Esophagus squamous epithelium (tissue), 5 donors: ENCODE results near the gene GUCA2A. TPM values are rescaled to one million over a fixed set of nuclear protein-coding genes. Genes with fewer than 3 reads are reported as not detected.

Source experiments
- DNase-seq: peaks from one replicate; lab custom pipeline; 2025; lab: John Stamatoyannopoulos, UW
- H3K27ac ChIP-seq, 4 donors: fragments of 200-600 bp; sonication (generic); one replicate each; pipeline ENCODE4 v1.5.1; 2016 to 2019; ENCODE audit warnings: mild to moderate bottlenecking in 1 of 4
- H3K27me3 ChIP-seq, 4 donors: fragments of 200-600 bp; sonication (generic); 1 replicate in 3 of 4; 2 replicates in 1 of 4; pipeline versions ENCODE4 v1.5.1 to v1.6.0; 2017 to 2021; ENCODE audit warnings: antibody characterized with exemption in 1 of 4
- H3K36me3 ChIP-seq, 3 donors: fragments of 200-600 bp; sonication (generic); one replicate each; pipeline ENCODE4 v1.5.1; 2016 to 2019
- H3K4me1 ChIP-seq, 3 donors: fragments of 200-600 bp; sonication (generic); one replicate each; pipeline ENCODE4 v1.5.1; 2017 to 2019
- H3K4me3 ChIP-seq, 4 donors: fragments of 200-600 bp; sonication (generic); 1 replicate in 3 of 4; 2 replicates in 1 of 4; pipeline ENCODE4 v1.5.1; 2016 to 2019; ENCODE audit warnings: mild to moderate bottlenecking in 2 of 4, moderate library complexity in 1 of 4
- H3K9me3 ChIP-seq, 3 donors: fragments of 200-600 bp; sonication (generic); one replicate each; pipeline ENCODE4 v1.5.1; 2016 to 2019
- CTCF ChIP-seq, 6 experiments: fragments of 450-650 bp in 4 of 6; fragments of 200-600 bp in 2 of 6; sonication (generic) in 2 of 6; IDR thresholded peaks; one replicate each; pipeline ENCODE4 v1.5.1; 2016 to 2019; ENCODE audit warnings: antibody characterized with exemption in 6 of 6, mild to moderate bottlenecking in 4 of 6, moderate library complexity in 4 of 6
- POLR2A ChIP-seq, 4 donors: fragments of 450-650 bp; IDR thresholded peaks; one replicate each; pipeline ENCODE4 v1.6.1; 2017; ENCODE audit warnings: antibody characterized with exemption in 4 of 4, mild to moderate bottlenecking in 4 of 4, moderate library complexity in 3 of 4
- WGBS, 2 donors: methylation state at CpG; one replicate each; pipeline ENCODE4 v1.1.5; 2018; 5-methylcytosine and 5-hydroxymethylcytosine counted together
- intact Hi-C: fragments of 100-400 bp; cut with DNase I; formaldehyde crosslinking; loops from one replicate; pipeline ENCODE4 v1.15.0; 2022
- total RNA-seq, 4 donors: library from RNA; depleted of rRNA; stranded (reverse); fragments of >200 nt; gene quantifications; one replicate each; pipeline ENCODE4 v1.1.0, GENCODE V29; 2016
- donor health status: DM: yes; HTN: yes; CAD: no.

The GUCA2A gene
- total RNA-seq, 4 donors from 2014 or later, result not detected

DNA sequence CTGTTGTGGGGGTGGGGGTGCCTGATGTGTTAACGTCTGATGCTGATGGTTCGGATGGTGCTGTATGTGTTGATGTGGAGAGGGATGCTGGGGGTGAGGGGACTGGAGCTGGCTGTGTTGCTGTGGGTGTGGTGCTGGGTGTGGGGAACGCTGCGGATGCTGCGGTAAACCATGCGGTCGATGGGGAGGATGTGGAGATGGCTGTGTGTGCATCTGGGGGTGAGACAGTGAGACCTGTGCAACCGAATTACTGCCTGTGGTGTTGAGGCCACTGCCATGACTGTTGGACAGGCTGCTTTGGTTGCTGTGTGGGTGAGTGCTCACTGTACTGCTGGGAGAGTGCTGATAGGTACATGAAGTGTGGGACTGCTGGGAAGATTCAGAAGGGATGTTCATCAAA is 26.8 kb upstream of the GUCA2A start:
- no peak overlapping the region for H3K27ac ChIP-seq
- peaks cover 0 to 8% (median 4%) of the 10 kb centered on the region in 3 donors for H3K4me1 ChIP-seq
- peaks cover 0 to 84% (median 0%) of the 10 kb centered on the region in 3 donors for H3K36me3 ChIP-seq
- H3K27me3 ChIP-seq, result no peaks in the 10 kb centered on the region
- no peak for DNase-seq
- H3K4me3 ChIP-seq, result no peak overlapping the region
- TF ChIP-seq CTCF (IDR thresholded peaks at IDR 0.05) (no peak), POLR2A (IDR thresholded peaks at IDR 0.05) (no peak)
- H3K9me3 ChIP-seq, result no peaks in the 10 kb centered on the region
- WGBS, 2 donors, result 86 to 92% methylated on average over 8 of the region's 8 CpGs
- intact Hi-C loops, result no loop called here

GRCh38 chr1:42189931-42190853 is 25.6 kb upstream of the GUCA2A start:
- Histone ChIP-seq H3K36me3 (peaks cover 0 to 84% (median 0%) of the 10 kb centered on the region in 3 donors), H3K9me3 (no peaks in the 10 kb centered on the region), H3K4me1 (peaks cover 0 to 8% (median 4%) of the 10 kb centered on the region in 3 donors), H3K27me3 (no peaks in the 10 kb centered on the region), H3K4me3 (no peak overlapping the region), H3K27ac (no peak overlapping the region)
- WGBS, 2 donors, result 76 to 81% methylated on average over 6 of the region's 6 CpGs
- no peak for DNase-seq
- intact Hi-C loops, result no loop called here
- TF ChIP-seq POLR2A (IDR thresholded peaks at IDR 0.05), result no peak
- TF ChIP-seq CTCF (IDR thresholded peaks at IDR 0.05), result no peak

- no peak overlapping the region for H3K27ac ChIP-seq
- peaks cover 0 to 93% (median 0%) of the 10 kb centered on the region in 3 donors for H3K36me3 ChIP-seq
- H3K9me3 ChIP-seq, result no peaks in the 10 kb centered on the region
- DNase-seq, result no peak
- H3K4me3 ChIP-seq, result no peak overlapping the region
- intact Hi-C loops, result no loop called here
- no peaks in the 10 kb centered on the region for H3K4me1 ChIP-seq
- 74 to 76% methylated on average over 3 of the region's 3 CpGs for WGBS, 2 donors
- no peaks in the 10 kb centered on the region for H3K27me3 ChIP-seq
- TF ChIP-seq POLR2A (IDR thresholded peaks at IDR 0.05), result no peak
- TF ChIP-seq CTCF (IDR thresholded peaks at IDR 0.05), result no peak
Measured at GRCh38 chr1:42186152-42186551, 21.6 kb upstream of the GUCA2A start.

DNA sequence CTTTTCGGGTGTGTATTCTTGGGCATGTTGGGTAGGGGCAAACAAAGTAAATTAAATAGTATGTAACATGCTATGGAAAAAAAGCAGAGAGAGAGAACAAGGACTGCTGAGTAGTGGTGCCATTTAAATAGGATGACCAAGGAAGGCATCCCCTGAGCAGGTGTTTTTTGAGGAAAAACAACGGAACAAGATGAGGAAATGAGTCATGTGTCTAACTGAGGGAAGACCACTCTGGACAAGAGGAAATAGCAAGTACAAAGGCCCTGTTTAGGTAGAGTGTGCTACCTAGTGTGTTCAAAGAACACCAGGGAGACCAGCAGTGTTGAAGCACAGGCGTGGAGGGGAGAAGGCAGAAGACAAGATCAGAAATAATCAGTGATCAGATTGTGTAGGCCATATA is 20.1 kb upstream of the GUCA2A start:
- H3K27me3 ChIP-seq, result no peaks in the 10 kb centered on the region
- no peak overlapping the region for H3K4me3 ChIP-seq
- intact Hi-C loops, result no loop called here
- H3K36me3 ChIP-seq, result peaks cover 0 to 93% (median 0%) of the 10 kb centered on the region in 3 donors
- no peak for DNase-seq
- H3K9me3 ChIP-seq, result no peaks in the 10 kb centered on the region
- no peak overlapping the region for H3K27ac ChIP-seq
- 84 to 85% methylated on average over 3 of the region's 3 CpGs for WGBS, 2 donors
- TF ChIP-seq CTCF (IDR thresholded peaks at IDR 0.05) (no peak), POLR2A (IDR thresholded peaks at IDR 0.05) (no peak)
- H3K4me1 ChIP-seq, result peaks cover 0 to 2% (median 0%) of the 10 kb centered on the region in 3 donors

DNA sequence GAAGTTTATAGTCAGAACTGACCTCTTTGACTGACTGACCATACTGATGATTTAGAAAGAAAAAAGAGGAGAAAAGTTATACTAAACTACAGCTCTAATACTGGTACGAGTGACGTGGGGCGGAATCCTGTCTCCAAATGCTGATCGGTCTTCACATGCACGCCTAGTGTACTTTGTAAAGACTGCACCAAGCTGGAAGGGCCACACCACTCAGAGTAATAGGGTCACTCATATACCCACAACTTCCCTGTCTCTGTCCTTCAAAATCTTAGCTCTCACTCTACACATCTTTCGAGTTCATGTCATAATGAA is 19.4 kb upstream of the GUCA2A start:
- H3K27me3 ChIP-seq, result no peaks in the 10 kb centered on the region
- no peak for DNase-seq
- H3K27ac ChIP-seq, result no peak overlapping the region
- no peaks in the 10 kb centered on the region for H3K9me3 ChIP-seq
- 95 to 96% methylated on average over 6 of the region's 6 CpGs for WGBS, 2 donors
- peaks cover 0 to 93% (median 0%) of the 10 kb centered on the region in 3 donors for H3K36me3 ChIP-seq
- H3K4me1 ChIP-seq, result peaks cover 0 to 9% (median 0%) of the 10 kb centered on the region in 3 donors
- intact Hi-C loops, result no loop called here
- no peak for TF ChIP-seq CTCF (IDR thresholded peaks at IDR 0.05)
- TF ChIP-seq POLR2A (IDR thresholded peaks at IDR 0.05), result no peak
- H3K4me3 ChIP-seq, result no peak overlapping the region
